ENCODE data around the gene PRAC1. TPM values are rescaled to one million over a fixed set of nuclear protein-coding genes. Genes with fewer than 3 reads are reported as not detected.

PRAC1 gene
- polyA plus RNA-seq, 2 donors = 0.63 TPM; not detected in 1

DNA sequence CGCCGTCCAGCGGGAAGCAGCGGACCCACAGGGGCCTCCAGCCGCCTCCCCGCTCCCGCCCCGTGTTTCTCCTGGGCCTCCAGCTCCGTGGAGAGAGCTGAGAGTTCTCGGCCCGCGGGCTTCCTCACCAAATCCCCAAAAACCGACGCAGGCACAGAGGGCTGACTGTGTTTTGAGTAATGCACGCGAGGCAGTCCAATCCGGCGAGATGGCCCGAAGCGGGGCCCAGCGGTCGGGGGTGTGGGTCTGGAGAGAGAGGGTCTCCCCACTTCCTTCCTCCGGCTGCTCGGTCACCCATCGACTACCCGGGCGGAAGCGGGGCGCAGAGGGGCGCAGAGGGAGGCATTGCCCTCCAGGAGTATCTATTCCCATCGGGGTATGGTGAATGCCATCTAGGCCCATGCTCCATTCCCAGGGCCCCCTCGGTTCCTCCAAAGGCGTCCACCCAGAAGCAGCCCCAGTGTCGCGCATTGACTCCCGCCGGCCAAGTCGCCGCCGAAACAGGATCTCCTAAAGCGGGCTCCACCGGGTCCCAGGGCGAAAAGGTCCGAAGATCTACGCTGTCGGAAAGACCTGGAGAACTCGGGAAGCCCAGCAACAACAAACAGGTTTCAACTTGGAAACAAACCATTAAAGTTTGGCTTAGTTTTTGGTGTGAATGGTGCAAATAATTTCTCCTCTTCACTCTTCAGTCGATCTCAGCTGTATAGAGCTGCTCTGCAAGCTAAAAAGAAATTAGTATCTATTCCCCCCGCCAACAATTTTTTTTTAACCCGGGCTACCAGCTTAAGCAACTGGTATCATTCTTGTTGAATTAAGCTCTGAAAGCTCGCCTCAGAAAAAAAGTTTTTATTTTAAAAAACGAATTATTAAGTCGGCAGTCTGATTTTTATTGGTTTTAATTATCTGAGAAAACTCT, 25.4 kb upstream of the PRAC1 start:
- Histone ChIP-seq H3K27ac (ENCODE audit: low read depth in 2 of 2, low read length in 1 of 2) (no peak overlapping the region), H3K36me3 (ENCODE audit: control insufficient read depth in 2 of 2, insufficient read depth in 2 of 2, low read length in 1 of 2) (no peaks in the 10 kb centered on the region), H3K4me3 (ENCODE audit: low read depth in 1 of 2, low read length in 2 of 2) (no peak overlapping the region), H3K4me1 (ENCODE audit: control insufficient read depth in 2 of 2, insufficient read depth in 2 of 2, low read length in 1 of 2) (no peaks in the 10 kb centered on the region), H3K27me3 (ENCODE audit: control insufficient read depth in 1 of 2, insufficient read depth in 2 of 2, low read length in 2 of 2) (peaks cover 13 to 56% of the 10 kb centered on the region in 2 donors), H3K9me3 (ENCODE audit: control insufficient read depth in 2 of 2, insufficient read depth in 1 of 2, low read depth in 1 of 2, low read length in 1 of 2) (peaks cover 0 to 5% of the 10 kb centered on the region in 2 donors)
- WGBS, 2 donors = 12 to 15% methylated on average over 52 to 53 of the region's 53 CpGs

DNA sequence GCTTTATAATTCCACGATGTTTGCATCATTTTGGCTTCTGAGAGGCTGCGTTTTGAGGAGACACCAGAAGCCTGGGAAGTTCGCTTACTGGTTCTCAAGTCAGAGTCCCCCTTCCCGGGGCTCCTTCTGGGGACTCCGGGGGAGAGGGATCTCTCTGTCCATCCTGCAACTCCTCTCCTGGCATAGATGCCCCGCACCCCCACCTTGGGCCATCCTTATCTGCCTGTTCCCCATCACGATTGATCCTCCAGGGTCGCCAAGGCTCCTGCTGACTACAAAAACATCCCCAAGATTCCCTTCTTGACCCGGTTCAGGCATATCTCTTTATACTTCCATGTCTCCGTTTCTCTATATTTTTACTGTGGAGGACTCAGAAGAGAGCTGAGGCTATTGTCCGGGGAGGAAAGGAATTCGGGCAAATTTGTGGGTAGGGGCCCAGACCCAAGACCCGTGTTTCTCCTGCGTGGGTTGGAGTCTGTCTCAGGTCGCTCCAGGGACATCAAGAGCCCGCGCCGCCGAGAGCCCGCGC, 24.7 kb upstream of the PRAC1 start:
- WGBS, 2 donors = 4 to 10% methylated on average over 20 to 21 of the region's 21 CpGs
- Histone ChIP-seq H3K27me3 (ENCODE audit: control insufficient read depth in 1 of 2, insufficient read depth in 2 of 2, low read length in 2 of 2) (peaks cover 13 to 51% of the 10 kb centered on the region in 2 donors), H3K36me3 (ENCODE audit: control insufficient read depth in 2 of 2, insufficient read depth in 2 of 2, low read length in 1 of 2) (no peaks in the 10 kb centered on the region), H3K9me3 (ENCODE audit: control insufficient read depth in 2 of 2, insufficient read depth in 1 of 2, low read depth in 1 of 2, low read length in 1 of 2) (peaks cover 0 to 5% of the 10 kb centered on the region in 2 donors), H3K4me1 (ENCODE audit: control insufficient read depth in 2 of 2, insufficient read depth in 2 of 2, low read length in 1 of 2) (no peaks in the 10 kb centered on the region), H3K27ac (ENCODE audit: low read depth in 2 of 2, low read length in 1 of 2) (no peak overlapping the region), H3K4me3 (ENCODE audit: low read depth in 1 of 2, low read length in 2 of 2) (no peak overlapping the region)

DNA sequence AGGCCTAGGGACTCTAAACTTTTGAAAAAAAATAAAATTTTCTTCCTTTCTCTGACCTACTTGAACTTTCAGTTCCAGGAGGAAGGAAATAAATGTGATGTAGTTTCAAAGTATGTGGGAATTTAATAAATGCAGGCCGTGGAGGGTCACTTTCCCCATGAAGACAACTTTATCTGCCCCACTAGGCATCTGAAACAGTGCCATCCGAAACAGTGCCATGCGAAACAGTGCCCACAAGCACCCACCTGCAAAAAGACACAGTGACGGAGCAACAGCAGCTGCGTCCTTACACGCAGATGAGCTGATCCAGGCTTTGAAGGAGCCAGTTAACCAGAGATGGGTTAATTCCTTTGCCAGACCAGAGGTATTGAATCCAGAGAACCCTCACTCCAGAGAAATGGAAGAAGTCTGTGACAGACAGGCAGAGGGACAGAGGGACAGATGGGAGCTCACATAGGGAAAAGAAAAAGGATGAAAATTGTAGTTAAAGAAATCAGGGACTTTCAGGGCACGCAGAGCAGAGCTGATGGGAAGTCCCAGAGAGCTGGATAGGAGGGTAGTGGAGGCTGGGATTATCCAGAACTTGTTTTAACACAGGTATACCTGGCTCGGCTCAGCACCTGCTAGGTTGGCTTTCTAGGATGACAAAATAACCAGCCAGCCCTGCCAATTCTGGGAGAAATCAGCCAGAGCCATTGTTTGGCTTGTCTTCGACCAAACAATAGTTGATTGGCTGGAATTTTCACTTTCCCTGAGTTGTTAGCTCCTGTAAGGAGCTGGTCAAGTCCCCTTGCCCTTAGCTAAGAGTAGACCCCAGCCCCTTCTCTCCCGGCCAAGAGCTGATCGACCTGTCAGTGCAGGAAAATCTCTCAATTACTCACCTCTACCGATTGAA, 23.3 kb upstream of the PRAC1 start:
- peaks cover 0 to 5% of the 10 kb centered on the region in 2 donors for H3K9me3 ChIP-seq (ENCODE audit: control insufficient read depth in 2 of 2, insufficient read depth in 1 of 2, low read depth in 1 of 2, low read length in 1 of 2)
- WGBS, 2 donors = 11 to 19% methylated on average over 12 of the region's 12 CpGs
- no peaks in the 10 kb centered on the region for H3K36me3 ChIP-seq (ENCODE audit: control insufficient read depth in 2 of 2, insufficient read depth in 2 of 2, low read length in 1 of 2)
- peaks cover 13 to 46% of the 10 kb centered on the region in 2 donors for H3K27me3 ChIP-seq (ENCODE audit: control insufficient read depth in 1 of 2, insufficient read depth in 2 of 2, low read length in 2 of 2)
- no peaks in the 10 kb centered on the region for H3K4me1 ChIP-seq (ENCODE audit: control insufficient read depth in 2 of 2, insufficient read depth in 2 of 2, low read length in 1 of 2)
- H3K27ac ChIP-seq (ENCODE audit: low read depth in 2 of 2, low read length in 1 of 2) = no peak overlapping the region
- H3K4me3 ChIP-seq (ENCODE audit: low read depth in 1 of 2, low read length in 2 of 2) = no peak overlapping the region

DNA sequence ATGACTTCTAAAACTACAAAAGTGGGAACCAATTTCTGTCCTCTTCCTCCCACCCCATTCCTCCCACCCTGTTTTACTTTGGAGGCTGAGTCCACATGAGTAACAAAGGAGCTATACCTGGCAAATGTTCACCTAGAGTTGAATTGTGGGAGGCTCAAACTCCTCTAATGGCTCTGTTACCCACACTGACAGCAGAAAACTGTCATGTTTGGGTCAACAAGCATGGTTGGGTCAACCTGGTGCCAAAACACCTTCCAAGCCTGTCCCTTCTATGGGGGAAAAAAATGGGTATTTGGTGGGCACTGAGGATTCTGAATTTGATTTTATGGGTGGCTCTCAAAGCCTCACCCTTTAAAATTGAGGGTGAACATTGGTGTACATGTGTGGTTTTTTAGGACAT, 18.2 kb upstream of the PRAC1 start:
- no peak overlapping the region for H3K27ac ChIP-seq (ENCODE audit: low read depth in 2 of 2, low read length in 1 of 2)
- peaks cover 0 to 2% of the 10 kb centered on the region in 2 donors for H3K4me1 ChIP-seq (ENCODE audit: control insufficient read depth in 2 of 2, insufficient read depth in 2 of 2, low read length in 1 of 2)
- no peaks in the 10 kb centered on the region for H3K9me3 ChIP-seq (ENCODE audit: control insufficient read depth in 2 of 2, insufficient read depth in 1 of 2, low read depth in 1 of 2, low read length in 1 of 2)
- no peak overlapping the region for H3K4me3 ChIP-seq (ENCODE audit: low read depth in 1 of 2, low read length in 2 of 2)
- peaks cover 8 to 34% of the 10 kb centered on the region in 2 donors for H3K27me3 ChIP-seq (ENCODE audit: control insufficient read depth in 1 of 2, insufficient read depth in 2 of 2, low read length in 2 of 2)
- no peaks in the 10 kb centered on the region for H3K36me3 ChIP-seq (ENCODE audit: control insufficient read depth in 2 of 2, insufficient read depth in 2 of 2, low read length in 1 of 2)

DNA sequence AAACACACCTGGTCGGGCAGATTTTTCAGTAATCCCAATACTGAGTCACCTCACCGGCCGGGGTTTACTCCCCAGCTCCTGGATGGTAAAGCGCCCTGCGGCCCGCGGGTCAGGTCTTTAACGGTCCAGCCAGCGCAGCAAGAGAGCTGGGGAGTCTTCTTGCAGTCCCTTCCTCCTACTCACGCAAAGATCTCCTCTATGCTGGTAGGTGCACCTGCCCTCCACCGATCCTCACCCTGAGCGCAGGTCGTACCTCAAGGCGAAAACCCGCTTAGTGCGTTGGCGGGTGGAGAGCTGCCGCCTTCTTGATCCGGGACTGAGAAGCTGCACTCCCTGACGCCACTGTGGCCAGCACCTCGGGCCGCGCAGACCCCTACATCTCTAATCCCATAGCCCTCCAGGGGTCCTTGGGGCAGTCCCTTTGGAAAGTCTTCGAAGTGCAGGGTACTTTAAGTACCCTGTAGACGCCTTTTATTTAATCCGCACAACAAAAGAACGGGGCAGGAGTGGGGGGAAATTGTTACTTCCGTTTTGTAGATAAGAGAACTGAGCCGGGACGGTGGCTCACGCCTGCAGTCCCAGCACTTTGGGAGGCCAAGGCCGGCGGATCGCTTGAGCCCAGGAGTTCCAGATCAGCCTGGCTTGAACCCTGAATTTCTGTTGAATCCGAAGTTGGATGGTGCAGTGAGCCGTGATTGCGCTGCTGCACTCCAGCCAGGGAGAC, 16.6 kb upstream of the PRAC1 start:
- Histone ChIP-seq H3K36me3 (ENCODE audit: control insufficient read depth in 2 of 2, insufficient read depth in 2 of 2, low read length in 1 of 2) (no peaks in the 10 kb centered on the region), H3K27ac (ENCODE audit: low read depth in 2 of 2, low read length in 1 of 2) (no peak overlapping the region), H3K9me3 (ENCODE audit: control insufficient read depth in 2 of 2, insufficient read depth in 1 of 2, low read depth in 1 of 2, low read length in 1 of 2) (no peaks in the 10 kb centered on the region), H3K27me3 (ENCODE audit: control insufficient read depth in 1 of 2, insufficient read depth in 2 of 2, low read length in 2 of 2) (peaks cover 6 to 38% of the 10 kb centered on the region in 2 donors), H3K4me3 (ENCODE audit: low read depth in 1 of 2, low read length in 2 of 2) (no peak overlapping the region), H3K4me1 (ENCODE audit: control insufficient read depth in 2 of 2, insufficient read depth in 2 of 2, low read length in 1 of 2) (peaks cover 0 to 2% of the 10 kb centered on the region in 2 donors)
- WGBS, 2 donors = 4 to 8% methylated on average over 37 of the region's 37 CpGs

DNA sequence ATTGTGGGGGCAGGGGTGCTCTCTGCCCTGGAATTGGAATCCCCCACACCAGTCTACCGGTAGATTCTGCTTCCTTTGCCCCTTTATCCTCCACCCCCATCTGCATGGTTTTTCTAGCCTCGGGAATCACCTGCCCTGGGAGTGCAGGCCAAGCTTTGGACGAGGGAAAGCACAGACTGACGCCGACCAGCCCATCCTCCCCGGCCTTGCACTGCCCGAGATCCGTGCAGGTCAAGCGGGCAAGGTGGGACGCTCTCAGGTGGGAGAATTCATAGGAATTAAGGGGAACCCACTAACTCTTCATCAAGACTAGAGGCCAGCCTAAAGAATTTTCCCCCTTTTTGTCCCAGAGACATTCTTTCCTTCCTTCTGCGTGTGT, 16.1 kb upstream of the PRAC1 start:
- peaks cover 0 to 2% of the 10 kb centered on the region in 2 donors for H3K4me1 ChIP-seq (ENCODE audit: control insufficient read depth in 2 of 2, insufficient read depth in 2 of 2, low read length in 1 of 2)
- no peaks in the 10 kb centered on the region for H3K36me3 ChIP-seq (ENCODE audit: control insufficient read depth in 2 of 2, insufficient read depth in 2 of 2, low read length in 1 of 2)
- H3K4me3 ChIP-seq (ENCODE audit: low read depth in 1 of 2, low read length in 2 of 2) = no peak overlapping the region
- H3K9me3 ChIP-seq (ENCODE audit: control insufficient read depth in 2 of 2, insufficient read depth in 1 of 2, low read depth in 1 of 2, low read length in 1 of 2) = no peaks in the 10 kb centered on the region
- H3K27me3 ChIP-seq (ENCODE audit: control insufficient read depth in 1 of 2, insufficient read depth in 2 of 2, low read length in 2 of 2) = peaks cover 6 to 35% of the 10 kb centered on the region in 2 donors
- no peak overlapping the region for H3K27ac ChIP-seq (ENCODE audit: low read depth in 2 of 2, low read length in 1 of 2)
- WGBS, 2 donors = 6 to 11% methylated on average over 11 of the region's 11 CpGs

DNA sequence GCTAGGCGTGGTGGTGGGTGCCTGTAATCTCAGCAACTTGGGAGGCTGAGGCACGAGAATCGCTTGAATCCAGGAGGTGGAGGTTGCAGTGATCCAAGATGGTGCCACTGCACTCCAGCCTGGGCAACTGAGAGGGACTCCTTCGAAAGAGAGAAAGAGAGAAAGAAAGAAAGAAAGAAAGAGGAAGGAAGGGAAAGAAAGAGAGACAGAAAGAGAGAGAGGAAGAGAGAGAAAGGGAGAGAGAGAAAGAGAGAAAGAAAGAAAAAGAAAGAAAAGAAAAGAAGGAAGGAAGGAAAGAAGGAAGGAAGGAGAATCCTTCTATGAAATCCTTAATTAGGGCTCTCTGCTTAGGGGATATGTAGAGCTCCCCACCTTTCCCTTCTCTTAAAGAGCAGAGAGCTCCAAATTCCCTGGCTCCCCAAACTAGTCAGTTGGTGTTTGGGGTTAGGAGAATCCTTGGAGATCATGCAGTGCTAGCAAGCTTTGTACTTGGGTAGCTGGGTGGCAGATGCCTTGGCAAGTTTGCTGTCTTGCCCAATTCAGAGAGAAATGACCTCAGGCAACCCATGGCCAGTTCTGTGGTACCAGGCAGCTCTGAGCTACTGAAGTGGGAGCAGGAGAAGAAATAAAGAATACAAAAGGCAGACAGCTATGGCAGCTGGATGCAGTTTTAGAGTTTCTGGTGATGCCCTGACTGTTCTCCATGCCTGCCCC, 15.2 kb upstream of the PRAC1 start:
- H3K4me1 ChIP-seq (ENCODE audit: control insufficient read depth in 2 of 2, insufficient read depth in 2 of 2, low read length in 1 of 2) = peaks cover 0 to 2% of the 10 kb centered on the region in 2 donors
- H3K9me3 ChIP-seq (ENCODE audit: control insufficient read depth in 2 of 2, insufficient read depth in 1 of 2, low read depth in 1 of 2, low read length in 1 of 2) = no peaks in the 10 kb centered on the region
- no peaks in the 10 kb centered on the region for H3K36me3 ChIP-seq (ENCODE audit: control insufficient read depth in 2 of 2, insufficient read depth in 2 of 2, low read length in 1 of 2)
- no peak overlapping the region for H3K4me3 ChIP-seq (ENCODE audit: low read depth in 1 of 2, low read length in 2 of 2)
- H3K27ac ChIP-seq (ENCODE audit: low read depth in 2 of 2, low read length in 1 of 2) = no peak overlapping the region
- peaks cover 6 to 41% of the 10 kb centered on the region in 2 donors for H3K27me3 ChIP-seq (ENCODE audit: control insufficient read depth in 1 of 2, insufficient read depth in 2 of 2, low read length in 2 of 2)
- 59 to 61% methylated on average over 4 of the region's 4 CpGs for WGBS, 2 donors

DNA sequence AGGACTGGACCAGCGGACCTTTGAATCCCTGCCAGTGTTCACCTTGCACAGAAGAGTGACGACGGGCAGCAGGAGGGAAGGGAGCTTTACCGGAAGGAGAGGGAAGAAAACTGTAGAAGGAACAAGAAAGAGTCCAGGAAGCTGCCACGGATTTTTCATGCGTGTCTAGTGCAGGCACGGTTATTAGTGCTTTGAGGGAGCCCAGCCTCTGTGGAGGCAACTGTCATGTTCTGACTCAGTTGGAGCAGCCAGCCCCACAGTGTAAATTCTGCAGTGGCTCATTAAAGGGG, 12.7 kb upstream of the PRAC1 start:
- peaks cover 6 to 37% of the 10 kb centered on the region in 2 donors for H3K27me3 ChIP-seq (ENCODE audit: control insufficient read depth in 1 of 2, insufficient read depth in 2 of 2, low read length in 2 of 2)

More for the DNA sequence above, 12.7 kb upstream of the PRAC1 start:
- peaks cover 0 to 2% of the 10 kb centered on the region in 2 donors for H3K4me1 ChIP-seq (ENCODE audit: control insufficient read depth in 2 of 2, insufficient read depth in 2 of 2, low read length in 1 of 2)
- H3K36me3 ChIP-seq (ENCODE audit: control insufficient read depth in 2 of 2, insufficient read depth in 2 of 2, low read length in 1 of 2) = no peaks in the 10 kb centered on the region
- 5 to 7% methylated on average over 7 of the region's 7 CpGs for WGBS, 2 donors
- no peak overlapping the region for H3K27ac ChIP-seq (ENCODE audit: low read depth in 2 of 2, low read length in 1 of 2)
- H3K9me3 ChIP-seq (ENCODE audit: control insufficient read depth in 2 of 2, insufficient read depth in 1 of 2, low read depth in 1 of 2, low read length in 1 of 2) = no peaks in the 10 kb centered on the region
- no peak overlapping the region for H3K4me3 ChIP-seq (ENCODE audit: low read depth in 1 of 2, low read length in 2 of 2)

Measured in esophagus (tissue), 2 donors.